ENCODE measurements around the gene SMAD3. TPM values are rescaled to one million over a fixed set of nuclear protein-coding genes. Genes with fewer than 3 reads are reported as not detected.

Gene SMAD3
- total RNA-seq, 2 experiments from 2014 or later, result 41.2 to 77.8 TPM

DNA sequence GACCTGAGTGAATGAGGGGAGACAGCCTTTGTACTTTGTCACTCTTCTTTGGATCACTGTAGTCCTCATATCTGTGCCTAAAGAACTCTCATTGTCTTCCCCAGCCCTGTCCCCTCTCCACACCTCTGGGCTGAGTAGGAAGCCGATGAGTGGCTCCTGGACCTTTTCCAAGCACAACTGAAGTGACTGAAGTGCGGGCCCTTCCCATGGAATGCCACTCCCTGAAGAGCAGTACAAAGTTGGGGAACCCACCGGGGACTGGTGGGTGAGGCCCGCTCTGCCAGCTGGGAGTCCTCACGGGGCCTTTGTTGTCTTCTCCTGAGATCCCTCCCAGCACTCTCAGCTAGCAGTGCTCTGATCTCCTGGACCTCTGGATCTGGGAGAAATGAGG is 99.0 kb downstream of the SMAD3 start:
- POLR2A ChIA-PET, result no interaction called here
- H3K79me2 ChIP-seq (ENCODE audit: insufficient read depth, low read depth, low read length), result peaks cover 19% of the 10 kb centered on the region

DNA sequence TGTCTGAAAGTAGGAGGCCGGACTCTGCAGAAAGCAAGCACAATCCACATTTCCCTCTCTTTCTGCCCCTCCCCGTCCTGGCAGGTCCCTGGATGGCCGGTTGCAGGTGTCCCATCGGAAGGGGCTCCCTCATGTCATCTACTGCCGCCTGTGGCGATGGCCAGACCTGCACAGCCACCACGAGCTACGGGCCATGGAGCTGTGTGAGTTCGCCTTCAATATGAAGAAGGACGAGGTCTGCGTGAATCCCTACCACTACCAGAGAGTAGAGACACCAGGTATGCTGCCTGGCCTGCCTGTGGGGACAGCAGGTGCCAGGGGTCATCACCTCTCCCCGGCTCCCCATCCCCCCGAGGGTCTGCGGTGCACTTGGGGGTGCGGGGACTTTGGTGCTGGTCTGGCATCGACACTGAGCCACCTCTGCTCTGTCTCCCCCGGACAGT is 99.4 kb downstream of the SMAD3 start:
- no peak overlapping the region for H2AFZ ChIP-seq (ENCODE audit: low read length)
- peaks cover 36% of the 10 kb centered on the region for H3K36me3 ChIP-seq (ENCODE audit: insufficient read depth, low read length)

More for the DNA sequence above, 99.0 kb downstream of the SMAD3 start:
- CTCF ChIA-PET (ENCODE audit: unreplicated experiment), result no interaction called here
- no peak for DNase-seq (ENCODE audit: low spot score)
- no TSS peak for BruUV-seq (replicated peaks)
- H3K4me3 ChIP-seq (ENCODE audit: low read depth, low read length, poor library complexity, severe bottlenecking), result no peak overlapping the region
- TF ChIP-seq, protein P1, sequence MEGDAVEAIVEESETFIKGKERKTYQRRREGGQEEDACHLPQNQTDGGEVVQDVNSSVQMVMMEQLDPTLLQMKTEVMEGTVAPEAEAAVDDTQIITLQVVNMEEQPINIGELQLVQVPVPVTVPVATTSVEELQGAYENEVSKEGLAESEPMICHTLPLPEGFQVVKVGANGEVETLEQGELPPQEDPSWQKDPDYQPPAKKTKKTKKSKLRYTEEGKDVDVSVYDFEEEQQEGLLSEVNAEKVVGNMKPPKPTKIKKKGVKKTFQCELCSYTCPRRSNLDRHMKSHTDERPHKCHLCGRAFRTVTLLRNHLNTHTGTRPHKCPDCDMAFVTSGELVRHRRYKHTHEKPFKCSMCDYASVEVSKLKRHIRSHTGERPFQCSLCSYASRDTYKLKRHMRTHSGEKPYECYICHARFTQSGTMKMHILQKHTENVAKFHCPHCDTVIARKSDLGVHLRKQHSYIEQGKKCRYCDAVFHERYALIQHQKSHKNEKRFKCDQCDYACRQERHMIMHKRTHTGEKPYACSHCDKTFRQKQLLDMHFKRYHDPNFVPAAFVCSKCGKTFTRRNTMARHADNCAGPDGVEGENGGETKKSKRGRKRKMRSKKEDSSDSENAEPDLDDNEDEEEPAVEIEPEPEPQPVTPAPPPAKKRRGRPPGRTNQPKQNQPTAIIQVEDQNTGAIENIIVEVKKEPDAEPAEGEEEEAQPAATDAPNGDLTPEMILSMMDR (conservative IDR thresholded peaks at IDR 0.05; ENCODE audit: low read length), result no peak
- no peak for TF ChIP-seq EZH2phosphoT487 (IDR thresholded peaks at IDR 0.05; ENCODE audit: borderline replicate concordance, low read depth, low read length)
- no peaks in the 10 kb centered on the region for H3K9me2 ChIP-seq (ENCODE audit: insufficient read depth, low read length)
- no peak overlapping the region for H2AFZ ChIP-seq (ENCODE audit: low read length)
- no peaks in the 10 kb centered on the region for H3K9me3 ChIP-seq (ENCODE audit: low read length)
- H3K4me2 ChIP-seq (ENCODE audit: low read length), result no peak overlapping the region
- H4K20me1 ChIP-seq (ENCODE audit: insufficient read depth, low read length), result no peaks in the 10 kb centered on the region
- H3K4me1 ChIP-seq (ENCODE audit: insufficient read depth, low read length, poor library complexity, severe bottlenecking), result no peaks in the 10 kb centered on the region
- intact Hi-C loops (cut with micrococcal nuclease; ENCODE audit: unreplicated experiment), result no loop called here
- peaks cover 33% of the 10 kb centered on the region for H3K36me3 ChIP-seq (ENCODE audit: insufficient read depth, low read length)
- no peak overlapping the region for H3K27ac ChIP-seq (ENCODE audit: low read depth, low read length, poor library complexity, severe bottlenecking)

More for the DNA sequence above, 99.4 kb downstream of the SMAD3 start:
- Histone ChIP-seq H3K9me2 (ENCODE audit: insufficient read depth, low read length) (no peaks in the 10 kb centered on the region), H3K4me1 (ENCODE audit: insufficient read depth, low read length, poor library complexity, severe bottlenecking) (no peaks in the 10 kb centered on the region), H3K9me3 (ENCODE audit: low read length) (no peaks in the 10 kb centered on the region), H4K20me1 (ENCODE audit: insufficient read depth, low read length) (no peaks in the 10 kb centered on the region), H3K79me2 (ENCODE audit: insufficient read depth, low read depth, low read length) (peaks cover 15% of the 10 kb centered on the region), H3K27ac (ENCODE audit: low read depth, low read length, poor library complexity, severe bottlenecking) (no peak overlapping the region), H3K4me3 (ENCODE audit: low read depth, low read length, poor library complexity, severe bottlenecking) (no peak overlapping the region), H3K4me2 (ENCODE audit: low read length) (no peak overlapping the region)
- intact Hi-C loops (cut with micrococcal nuclease; ENCODE audit: unreplicated experiment), result no loop called here
- ChIA-PET CTCF (ENCODE audit: unreplicated experiment) (no interaction called here), POLR2A (interaction anchor here (0.7 kb wide), 1 partner anchor 36 kb away, joined by 3 read pairs; no protein-coding TSS in a partner anchor)
- no TSS peak for BruUV-seq (replicated peaks)
- TF ChIP-seq, protein P1 (conservative IDR thresholded peaks at IDR 0.05; ENCODE audit: low read length), result no peak
- TF ChIP-seq EZH2phosphoT487 (IDR thresholded peaks at IDR 0.05; ENCODE audit: borderline replicate concordance, low read depth, low read length), result no peak
- no peak for DNase-seq (ENCODE audit: low spot score)
